Breast epithelium (tissue), 3 donors: Measurements from ENCODE around the gene FAM227B.
"Not testable (repeated sequence)": the region's sequence is repeated elsewhere in the genome, so short reads cannot be mapped to it uniquely, and the experiment has no call there.

Experiments used
- POLR2A ChIP-seq: fragments of 450-650 bp; IDR thresholded peaks from one replicate; pipeline ENCODE4 v1.6.1; 2016; ENCODE audit warnings: antibody characterized with exemption, mild to moderate bottlenecking, moderate library complexity
- POLR2AphosphoS5 ChIP-seq, 3 donors: sonication (generic); formaldehyde crosslinking; IDR thresholded peaks; one replicate each; pipeline ENCODE4 v1.6.1; 2017; ENCODE audit warnings: antibody characterized with exemption in 3 of 3
- TF ChIP-seq, protein P1 (sequence below), 3 donors: fragments of 450-650 bp; IDR thresholded peaks; one replicate each; pipeline ENCODE4 v1.5.1; 2016 to 2017; ENCODE audit warnings: antibody characterized with exemption in 3 of 3, mild to moderate bottlenecking in 3 of 3, moderate library complexity in 3 of 3

GRCh38 chr15:49512739-49513138 lies 107.9 kb downstream of the FAM227B start:
- TF ChIP-seq POLR2AphosphoS5 (IDR thresholded peaks at IDR 0.05); POLR2A: not testable (repeated sequence)
- TF ChIP-seq, protein P1, sequence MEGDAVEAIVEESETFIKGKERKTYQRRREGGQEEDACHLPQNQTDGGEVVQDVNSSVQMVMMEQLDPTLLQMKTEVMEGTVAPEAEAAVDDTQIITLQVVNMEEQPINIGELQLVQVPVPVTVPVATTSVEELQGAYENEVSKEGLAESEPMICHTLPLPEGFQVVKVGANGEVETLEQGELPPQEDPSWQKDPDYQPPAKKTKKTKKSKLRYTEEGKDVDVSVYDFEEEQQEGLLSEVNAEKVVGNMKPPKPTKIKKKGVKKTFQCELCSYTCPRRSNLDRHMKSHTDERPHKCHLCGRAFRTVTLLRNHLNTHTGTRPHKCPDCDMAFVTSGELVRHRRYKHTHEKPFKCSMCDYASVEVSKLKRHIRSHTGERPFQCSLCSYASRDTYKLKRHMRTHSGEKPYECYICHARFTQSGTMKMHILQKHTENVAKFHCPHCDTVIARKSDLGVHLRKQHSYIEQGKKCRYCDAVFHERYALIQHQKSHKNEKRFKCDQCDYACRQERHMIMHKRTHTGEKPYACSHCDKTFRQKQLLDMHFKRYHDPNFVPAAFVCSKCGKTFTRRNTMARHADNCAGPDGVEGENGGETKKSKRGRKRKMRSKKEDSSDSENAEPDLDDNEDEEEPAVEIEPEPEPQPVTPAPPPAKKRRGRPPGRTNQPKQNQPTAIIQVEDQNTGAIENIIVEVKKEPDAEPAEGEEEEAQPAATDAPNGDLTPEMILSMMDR (IDR thresholded peaks at IDR 0.05), result not testable (repeated sequence)
